HG02885 (cell line): ENCODE data around the gene FZD4.
A peak's percentile ranks its signal among the peaks of the same experiment; 100 is the strongest.
"Not testable (repeated sequence)": the region's sequence is repeated elsewhere in the genome, so short reads cannot be mapped to it uniquely, and the experiment has no call there.

ENCODE experiments used
- ATAC-seq: cut with Tn5 transposase; IDR thresholded peaks from one replicate; pipeline ENCODE4 v1.9.1; 2021; ENCODE audit warnings: mild to moderate bottlenecking; ENCODE audit not compliant: unreplicated experiment, poor library complexity

FZD4 gene

GRCh38 chr11:86955361-86956120 lies at the start of gene FZD4:
Gene FZD4, minus strand, starts transcription at chr11:86955395. Its CDS starts 310 bp downstream, at chr11:86955085.
- peak; percentile 96 for ATAC-seq

- not testable (repeated sequence) for ATAC-seq
These were observed 49.1 kb upstream of the FZD4 start for GRCh38 chr11:87004281-87004680.

DNA sequence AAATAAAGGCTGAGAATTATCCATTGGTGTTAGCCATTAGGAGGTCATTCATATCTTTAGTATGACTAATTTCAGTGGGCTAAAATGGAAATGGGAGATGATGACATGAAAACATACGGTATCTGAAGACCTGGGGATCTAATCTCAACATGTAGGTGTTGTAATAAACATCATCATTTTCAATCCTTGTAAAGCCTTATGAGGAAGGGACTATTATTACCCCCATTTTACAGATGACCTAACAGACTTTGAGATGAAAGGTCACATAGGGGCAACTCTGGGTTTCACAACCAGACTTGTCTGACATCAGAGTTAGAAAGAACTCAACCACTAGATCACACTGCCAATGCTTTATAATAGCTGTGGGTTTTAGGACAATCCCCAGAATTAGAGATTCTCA lies 47.7 kb upstream of the FZD4 start:
- no peak for ATAC-seq

DNA sequence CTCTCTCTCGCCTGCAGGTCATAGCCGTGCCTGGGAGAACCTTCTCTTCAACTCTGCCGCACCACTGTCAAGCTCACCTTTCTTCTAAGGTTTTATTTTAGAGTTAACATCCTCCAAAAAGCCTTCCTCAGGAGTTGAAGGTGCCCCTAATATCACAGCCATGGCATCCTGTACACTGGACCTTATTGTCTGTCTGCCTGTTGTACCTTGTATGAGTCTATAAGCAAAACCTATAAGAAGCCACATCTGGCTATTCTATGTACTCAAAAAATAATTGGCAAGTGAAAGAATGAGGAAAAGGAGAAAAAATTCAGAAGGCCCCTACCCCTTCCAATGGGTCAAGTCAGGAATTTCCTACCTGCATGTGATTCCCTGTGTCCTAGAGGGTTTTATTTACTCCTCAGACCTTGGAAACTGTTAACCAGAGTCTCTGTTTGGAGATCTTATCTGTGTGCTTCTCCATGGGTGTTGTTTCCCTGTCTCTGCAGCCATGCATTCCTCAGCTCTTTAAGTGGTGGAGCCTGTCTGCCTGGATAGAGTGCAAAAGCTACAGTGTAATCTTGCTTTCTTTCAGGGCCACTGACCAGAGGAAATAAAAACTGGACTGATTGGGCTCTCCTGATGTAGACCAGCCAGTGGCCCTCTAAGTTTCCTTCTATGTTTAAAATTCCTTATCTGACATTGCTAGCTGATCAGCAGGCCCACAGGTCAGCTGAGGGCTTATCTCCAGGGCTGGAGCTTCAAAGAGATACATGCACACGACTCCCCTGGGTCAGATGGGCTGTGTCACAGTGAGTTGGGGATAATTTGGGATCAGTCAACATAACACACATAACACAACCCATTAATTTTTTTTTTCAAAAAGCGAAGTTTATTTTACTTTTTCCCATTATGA lies 44.9 kb upstream of the FZD4 start:
- ATAC-seq = no peak

GRCh38 chr11:86999388-86999787 lies 44.2 kb upstream of the FZD4 start:
- ATAC-seq = no peak

- no peak for ATAC-seq
These were observed 41.9 kb upstream of the FZD4 start for GRCh38 chr11:86996953-86997570.

GRCh38 chr11:86993031-86993430 lies 37.8 kb upstream of the FZD4 start:
- no peak for ATAC-seq

DNA sequence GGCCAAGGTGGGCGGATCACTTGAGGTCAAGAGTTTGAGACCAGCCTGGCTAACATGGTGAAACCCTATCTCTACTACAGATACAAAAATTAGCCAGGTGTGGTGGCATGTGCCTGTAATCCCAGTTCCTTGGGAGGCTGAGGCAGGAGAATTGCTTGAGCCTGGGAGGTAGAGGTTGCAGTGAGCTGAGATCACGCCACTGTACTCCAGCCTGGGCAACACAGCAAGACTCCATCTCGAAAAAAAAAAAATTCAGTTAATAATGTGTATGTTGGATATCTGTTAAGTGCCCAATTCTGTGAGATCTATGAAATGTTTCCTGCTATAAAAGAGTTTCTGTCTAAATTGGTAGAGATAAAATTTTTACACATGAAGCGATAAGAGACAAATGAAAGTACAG lies 37.1 kb upstream of the FZD4 start:
- not testable (repeated sequence) for ATAC-seq

DNA sequence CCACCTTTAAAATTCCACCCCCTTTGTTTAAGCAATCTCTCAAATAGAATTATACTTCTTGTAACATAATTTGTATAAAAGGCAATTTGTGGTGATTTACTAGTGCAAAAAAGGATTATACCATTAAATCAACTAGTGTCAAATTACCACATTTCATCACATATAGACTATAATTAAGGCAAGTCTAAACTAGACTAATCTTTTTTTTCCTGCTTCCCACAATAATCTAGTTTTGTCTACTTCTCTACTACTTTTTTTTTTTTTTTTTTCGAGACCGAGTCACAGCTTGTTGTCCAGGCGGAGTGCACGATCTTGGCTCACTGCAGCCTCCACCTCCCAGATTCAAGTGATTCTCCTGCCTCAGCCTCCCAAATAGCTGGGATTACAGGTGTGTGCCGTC lies 36.1 kb upstream of the FZD4 start:
- ATAC-seq = no peak

DNA sequence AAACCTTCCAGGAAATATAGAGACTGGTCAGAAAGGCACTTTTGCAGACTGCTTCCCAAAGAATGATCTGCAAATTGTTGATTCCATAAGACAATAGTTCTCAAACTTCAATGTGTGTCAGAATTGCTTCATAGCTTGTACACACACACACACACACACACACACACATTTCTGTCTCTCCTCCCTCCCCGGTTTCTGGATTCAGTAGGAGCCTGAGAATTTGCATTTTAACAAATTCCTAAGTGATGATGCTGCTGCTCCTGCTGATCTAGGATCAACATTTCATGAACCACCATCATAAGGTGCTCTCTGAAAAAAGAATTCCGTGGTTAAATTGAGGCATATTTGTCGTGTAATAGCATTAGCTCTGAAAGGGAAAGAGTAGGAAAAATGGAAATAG lies 35.3 kb upstream of the FZD4 start:
- no peak for ATAC-seq

DNA sequence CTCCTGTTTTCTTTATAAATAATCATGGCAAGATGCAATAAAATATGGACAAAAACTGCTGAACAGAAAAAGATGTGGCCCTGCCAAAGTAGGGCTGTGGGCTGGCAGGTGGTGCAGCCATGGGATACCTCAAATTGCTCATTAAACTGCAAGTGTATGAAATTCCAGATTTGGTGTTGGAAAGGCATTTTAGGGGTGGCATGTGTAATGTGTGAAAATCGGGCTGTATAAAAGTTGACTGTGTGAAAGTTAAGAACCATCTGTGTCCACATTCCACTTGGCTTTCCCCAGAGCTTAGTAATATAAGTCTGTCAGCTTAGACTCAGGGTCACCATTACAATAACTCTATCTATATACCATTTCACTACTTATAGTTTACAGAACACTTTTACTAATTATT lies 34.8 kb upstream of the FZD4 start:
- ATAC-seq = no peak

- no peak for ATAC-seq
These were observed 33.2 kb upstream of the FZD4 start for GRCh38 chr11:86988351-86988881.

GRCh38 chr11:86987679-86988078 lies 32.5 kb upstream of the FZD4 start:
- ATAC-seq = no peak

- no peak for ATAC-seq
These were observed 29.5 kb upstream of the FZD4 start for GRCh38 chr11:86984701-86985100.

DNA sequence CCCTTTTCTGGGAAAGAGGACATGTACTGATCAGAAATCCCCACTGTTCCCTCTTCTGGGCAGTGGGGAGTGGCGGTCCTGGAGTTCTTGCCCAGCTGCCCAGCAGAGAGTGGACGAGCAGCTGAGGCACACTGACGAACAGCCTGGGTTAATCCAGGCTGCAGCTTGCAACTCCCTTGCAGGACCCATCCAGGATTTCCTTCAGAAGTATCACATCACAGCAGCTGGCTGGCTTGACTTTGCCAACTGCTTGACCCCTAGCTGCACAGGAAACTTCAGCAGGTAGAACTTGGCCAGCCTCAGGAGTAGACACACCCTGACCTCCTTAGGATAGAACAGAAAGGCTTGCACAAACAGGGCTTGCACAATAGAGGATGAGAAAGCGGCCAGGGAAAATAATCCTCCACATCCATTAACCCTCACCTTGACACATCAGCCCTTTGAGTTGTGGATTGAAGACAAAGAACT lies 27.9 kb upstream of the FZD4 start:
- ATAC-seq = no peak

GRCh38 chr11:86981777-86982540 lies 26.8 kb upstream of the FZD4 start:
- ATAC-seq = no peak

- ATAC-seq = no peak
These were observed 25.0 kb upstream of the FZD4 start for GRCh38 chr11:86980086-86980796.

DNA sequence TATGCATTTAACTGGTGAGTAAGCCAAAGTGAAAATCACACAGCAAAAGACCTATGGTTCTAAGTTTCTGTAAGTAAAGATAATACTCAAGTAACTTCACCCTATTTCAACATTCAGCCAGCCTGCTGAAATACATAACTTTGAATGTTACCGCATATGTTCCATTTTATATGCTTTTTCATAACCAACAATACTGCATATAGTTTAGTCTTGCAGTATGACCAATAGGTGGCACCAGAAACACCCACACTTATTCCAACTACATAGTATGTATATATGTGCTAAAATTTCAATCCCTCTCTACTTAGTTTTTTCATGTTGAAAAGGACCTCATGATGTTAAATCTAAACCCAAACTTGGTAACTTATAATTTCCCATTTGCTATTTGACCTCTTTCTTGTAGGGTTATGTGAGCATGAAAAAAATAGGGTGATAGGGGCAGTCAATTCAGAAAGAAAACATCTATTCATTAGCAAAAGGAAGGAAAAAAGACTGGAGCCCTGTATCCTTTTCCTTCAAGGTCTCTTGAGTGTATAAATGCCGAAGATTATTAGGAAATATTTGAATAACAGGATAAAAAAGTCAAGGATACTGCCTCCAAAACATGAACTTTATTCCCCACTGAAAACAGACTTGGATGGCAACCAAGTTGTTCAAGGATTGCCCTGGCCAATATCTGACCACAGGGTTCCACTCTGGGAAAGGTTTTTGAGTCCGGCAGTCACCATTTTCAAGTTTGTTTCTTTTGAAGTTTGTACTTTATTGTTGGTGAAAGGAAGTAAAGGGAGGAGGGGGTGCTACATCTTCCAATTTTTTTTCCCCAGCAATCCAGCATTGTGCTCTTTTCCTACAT lies 23.8 kb upstream of the FZD4 start:
- peak; percentile 89 for ATAC-seq
